GM21576 (cell line): ENCODE data around the gene ADSS1.

Source experiments
- ATAC-seq: cut with Tn5 transposase; IDR thresholded peaks from one replicate; pipeline ENCODE4 v1.9.1; 2021; ENCODE audit warnings: mild to moderate bottlenecking, moderate library complexity; ENCODE audit not compliant: unreplicated experiment

Gene ADSS1

DNA sequence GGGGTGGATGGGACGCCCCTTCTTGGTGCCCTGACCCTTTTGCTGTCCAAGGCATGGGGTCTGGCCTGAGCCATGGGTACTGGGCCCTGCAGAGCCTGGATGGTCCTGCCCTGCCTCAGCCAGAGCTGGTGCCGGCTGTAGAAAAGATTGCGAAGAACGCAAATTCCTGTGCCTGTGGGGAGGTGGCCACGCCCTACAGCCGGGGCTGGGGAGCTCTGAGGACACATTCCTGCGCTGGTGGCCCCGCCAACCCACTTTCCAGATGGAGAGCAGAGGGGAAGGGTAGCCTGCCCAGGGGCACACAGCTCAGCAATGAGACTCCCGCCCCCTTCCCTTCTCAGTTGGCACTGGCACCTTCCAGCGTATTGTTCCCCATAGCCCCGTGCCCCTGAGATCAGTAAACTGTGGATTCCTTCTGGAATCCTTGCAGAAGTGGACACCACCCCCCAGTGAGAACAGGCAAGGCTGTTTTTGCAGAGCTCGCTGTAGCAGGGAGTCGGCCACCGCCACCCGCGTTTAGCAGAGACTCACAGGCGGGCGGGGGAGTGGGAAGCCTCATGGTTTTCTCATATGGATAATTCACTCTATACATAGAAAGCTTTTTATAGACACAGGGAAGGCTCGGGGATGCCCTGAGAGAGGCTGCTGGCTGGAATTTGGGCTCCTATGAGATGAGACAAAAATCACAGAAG, 26.0 kb upstream of the ADSS1 start:
- no peak for ATAC-seq

GRCh38 chr14:104698688-104699425, 25.2 kb upstream of the ADSS1 start:
- no peak for ATAC-seq

DNA sequence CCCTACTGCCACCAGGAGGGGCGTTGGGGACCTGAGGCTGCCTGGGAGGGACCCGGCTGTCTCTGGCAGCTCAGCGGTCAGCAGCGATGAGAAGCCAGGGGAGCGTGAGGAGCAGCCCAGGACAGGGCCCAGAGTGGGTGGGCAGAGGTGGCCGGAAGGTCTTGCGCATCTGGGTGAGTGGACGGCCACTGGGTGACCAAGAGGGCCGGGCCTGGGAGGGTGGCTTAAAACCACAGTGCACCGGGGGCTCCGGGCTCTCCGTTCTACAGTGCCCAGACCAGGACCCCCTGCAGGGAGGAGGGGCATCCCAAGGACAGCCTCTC, 24.6 kb upstream of the ADSS1 start:
- ATAC-seq = no peak

GRCh38 chr14:104700225-104700651, 23.8 kb upstream of the ADSS1 start:
- ATAC-seq = no peak

- no peak for ATAC-seq
Measured at GRCh38 chr14:104700747-104701217, 23.2 kb upstream of the ADSS1 start.

GRCh38 chr14:104701383-104702076, 22.5 kb upstream of the ADSS1 start:
- no peak for ATAC-seq

DNA sequence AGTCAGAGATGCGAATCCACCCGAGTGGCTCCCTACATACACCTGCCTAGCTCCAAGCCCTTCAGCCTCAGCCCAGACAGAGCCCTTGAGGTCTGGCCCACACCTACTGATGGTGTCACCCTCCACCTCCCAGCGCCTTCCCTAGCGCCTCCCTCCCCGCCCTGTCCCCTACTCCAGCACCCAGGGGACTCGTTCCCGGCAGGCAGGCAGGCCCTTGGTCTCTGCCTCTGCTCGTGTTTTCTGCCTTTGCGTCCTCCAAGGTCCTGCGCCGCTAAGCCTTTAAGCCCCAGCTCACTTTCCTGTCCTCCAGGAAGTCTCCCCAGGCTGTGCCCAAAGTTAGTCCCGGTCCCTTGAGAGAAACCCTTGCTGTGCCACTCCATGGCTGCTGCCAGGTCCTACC, 21.9 kb upstream of the ADSS1 start:
- no peak for ATAC-seq

DNA sequence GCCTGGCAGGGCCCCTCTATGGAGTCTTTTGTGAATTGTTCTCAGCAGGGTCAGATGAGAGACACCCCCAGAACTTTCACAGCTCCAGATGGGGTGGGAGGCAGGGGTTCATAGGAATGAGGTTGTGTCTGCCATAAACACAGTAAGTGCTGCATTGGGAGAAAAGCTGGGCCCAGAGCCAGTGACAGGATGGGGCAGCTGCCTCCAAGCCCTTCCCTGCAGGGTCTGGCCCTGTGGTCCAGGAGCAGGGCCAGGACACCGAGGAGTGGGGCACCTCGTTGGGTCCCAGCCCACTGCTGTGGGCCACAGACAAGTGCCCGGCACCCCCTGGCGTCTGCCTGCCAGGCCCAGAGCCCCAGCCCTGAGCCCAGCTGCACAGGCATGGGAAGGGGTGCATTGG, 21.4 kb upstream of the ADSS1 start:
- no peak for ATAC-seq

DNA sequence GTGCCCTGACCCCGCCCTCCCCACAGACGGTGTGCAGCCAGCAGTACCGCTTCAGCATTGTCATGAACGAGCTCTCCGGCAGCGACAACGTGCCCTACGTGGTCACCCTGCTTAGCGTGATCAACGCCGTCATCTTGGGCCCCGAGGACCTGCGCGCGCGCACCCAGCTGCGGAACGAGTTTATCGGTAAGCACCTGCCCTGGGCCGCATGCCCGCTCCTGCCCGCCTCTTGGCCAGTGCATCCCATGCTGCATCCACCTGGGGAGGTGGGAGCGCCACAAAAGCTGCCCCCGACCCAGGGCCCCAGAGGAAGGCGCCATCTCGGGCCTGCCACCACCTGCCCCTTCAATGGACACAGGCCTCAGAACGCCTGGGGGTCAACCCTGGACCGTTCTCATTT, 20.8 kb upstream of the ADSS1 start:
- no peak for ATAC-seq

- ATAC-seq = no peak
Measured at GRCh38 chr14:104704252-104704651, 19.8 kb upstream of the ADSS1 start.

DNA sequence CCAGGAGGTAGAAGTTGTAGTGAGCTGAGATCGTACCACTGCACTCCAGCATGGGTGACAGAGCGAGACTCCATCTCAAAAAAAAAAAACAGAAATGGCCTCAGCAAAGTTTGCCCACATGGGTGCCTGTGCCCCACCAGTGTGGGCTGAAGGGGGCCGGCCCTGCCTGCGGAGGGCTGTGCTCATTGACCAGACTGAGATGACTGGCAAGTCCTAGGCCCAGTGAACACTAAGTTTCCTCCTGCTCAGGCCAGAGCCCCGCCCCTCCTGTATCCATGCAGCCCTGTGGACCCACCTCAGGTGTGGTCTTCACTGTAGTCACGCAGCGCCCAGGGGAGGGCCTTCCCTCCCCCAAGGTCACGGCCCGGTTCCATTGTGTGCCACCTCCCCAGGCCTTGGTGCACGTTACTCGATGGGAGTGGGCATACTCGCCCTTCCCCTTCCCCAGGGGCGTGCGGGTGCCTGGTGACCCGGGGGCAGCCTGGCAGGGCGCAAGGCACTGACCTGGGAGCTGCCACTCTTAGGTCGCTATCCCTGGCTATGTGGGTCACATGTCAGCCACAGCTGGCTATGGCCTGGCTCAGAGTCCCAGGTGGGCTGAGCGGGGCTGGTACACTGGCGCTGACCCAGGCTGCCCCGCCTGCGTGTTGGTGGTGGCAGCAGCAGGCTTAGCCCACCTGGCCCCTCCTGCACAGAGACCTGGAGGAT, 18.5 kb upstream of the ADSS1 start:
- ATAC-seq = no peak

GRCh38 chr14:104706733-104707607, 17.1 kb upstream of the ADSS1 start:
- no peak for ATAC-seq

- ATAC-seq = no peak
Measured at GRCh38 chr14:104707608-104708595, 16.1 kb upstream of the ADSS1 start.

DNA sequence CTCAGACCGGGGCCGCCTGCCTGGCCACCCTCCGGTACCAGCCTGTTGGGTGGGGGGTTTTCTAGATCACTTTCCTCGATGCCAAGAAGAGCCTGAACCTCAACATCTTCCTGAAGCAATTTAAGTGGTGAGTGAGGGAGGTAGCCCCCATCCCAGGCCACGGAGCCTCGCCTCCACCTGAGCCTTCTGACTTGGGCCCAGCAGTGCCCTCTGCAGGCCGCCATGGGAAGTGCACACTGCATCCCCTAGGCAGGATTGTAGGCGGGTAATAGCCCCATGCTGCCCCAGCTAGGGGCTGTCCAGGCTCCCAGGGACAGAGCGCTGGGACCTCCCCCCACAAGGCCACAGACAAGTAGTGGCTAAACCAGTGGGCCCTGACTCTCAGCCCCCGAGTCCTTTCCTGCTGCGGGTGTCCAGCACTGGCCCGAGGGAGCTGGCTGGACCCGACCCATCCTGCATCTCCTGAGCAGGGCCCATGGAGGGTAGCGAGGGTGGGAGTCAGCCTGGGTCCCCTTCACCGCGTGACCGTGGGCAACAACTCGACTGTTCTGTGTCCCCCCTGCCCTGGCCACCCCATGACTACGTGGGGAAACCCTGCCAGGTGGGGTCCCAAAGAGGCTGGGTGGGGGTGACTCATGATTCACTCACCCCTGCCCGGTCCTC, 15.3 kb upstream of the ADSS1 start:
- ATAC-seq = no peak

- ATAC-seq = no peak
Measured at GRCh38 chr14:104709387-104710039, 14.5 kb upstream of the ADSS1 start.

DNA sequence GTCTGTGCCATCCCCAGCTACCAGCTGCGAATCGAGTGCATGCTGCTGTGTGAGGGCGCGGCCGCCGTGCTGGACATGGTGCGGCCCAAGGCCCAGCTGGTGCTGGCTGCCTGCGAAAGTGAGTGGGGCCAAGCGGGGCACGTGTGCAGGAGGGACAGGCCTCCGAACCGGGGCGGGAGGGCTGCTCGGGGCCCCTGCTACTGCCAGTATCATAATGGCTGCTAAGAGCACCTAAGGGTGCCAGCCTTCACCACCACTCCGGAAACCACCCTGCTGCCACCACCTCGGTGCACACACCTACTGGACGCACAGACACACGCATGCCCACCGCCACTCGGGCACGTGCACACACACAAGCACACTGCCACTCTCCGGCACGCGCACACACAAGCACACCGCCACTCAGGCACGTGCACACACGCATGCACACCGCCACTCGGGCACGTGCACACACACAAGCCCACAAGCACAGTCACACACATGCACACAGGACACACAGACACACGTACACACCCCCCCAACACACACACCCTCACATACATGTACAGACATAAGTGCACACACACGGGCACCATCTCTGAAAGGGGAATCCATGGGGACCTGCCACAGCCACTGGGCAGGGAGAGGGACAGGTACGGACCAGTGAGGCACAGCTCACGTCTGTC, 13.8 kb upstream of the ADSS1 start:
- ATAC-seq = no peak

DNA sequence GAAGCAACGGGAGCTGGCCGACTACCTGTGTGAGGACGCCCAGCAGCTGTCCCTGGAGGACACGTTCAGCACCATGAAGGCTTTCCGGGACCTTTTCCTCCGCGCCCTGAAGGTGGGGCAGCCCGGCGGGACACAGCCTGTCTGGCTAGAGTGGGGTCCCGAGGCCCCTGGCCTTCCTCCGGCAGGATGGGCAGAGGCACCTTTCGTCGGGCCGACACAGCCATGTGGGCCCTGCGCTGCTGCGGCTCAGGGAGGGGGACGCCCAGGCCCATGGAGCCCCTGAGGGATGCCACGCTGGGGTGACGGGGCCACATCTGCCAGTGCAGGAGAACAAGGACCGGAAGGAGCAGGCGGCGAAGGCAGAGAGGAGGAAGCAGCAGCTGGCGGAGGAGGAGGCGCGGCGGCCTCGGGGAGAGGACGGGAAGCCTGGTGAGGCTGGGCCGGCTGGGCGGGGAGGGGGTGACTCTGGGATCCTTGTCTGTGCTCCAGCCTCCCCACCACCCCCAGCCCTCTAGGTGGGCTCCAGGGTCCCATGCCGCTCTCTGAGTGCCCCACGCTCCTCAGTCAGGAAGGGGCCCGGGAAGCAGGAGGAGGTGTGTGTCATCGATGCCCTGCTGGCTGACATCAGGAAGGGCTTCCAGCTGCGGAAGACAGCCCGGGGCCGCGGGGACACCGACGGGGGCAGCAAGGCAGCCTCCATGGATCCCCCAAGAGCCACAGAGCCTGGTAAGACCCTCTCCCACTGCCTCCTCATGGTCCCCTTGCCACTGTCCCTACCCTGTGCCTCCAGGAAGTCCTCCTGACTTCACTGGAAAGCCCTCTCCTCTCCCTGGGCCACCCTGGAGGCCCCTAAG, 10.9 kb upstream of the ADSS1 start:
- ATAC-seq = no peak
